Endothelial cell of umbilical vein (primary cell): ENCODE measurements around the gene SARS1. TPM values are rescaled to one million over a fixed set of nuclear protein-coding genes. Genes with fewer than 3 reads are reported as not detected.

Experiments
- BruUV-seq: library from RNA; stranded (reverse); fragments of 400-500 nt; replicated peaks from 2 replicates; lab custom pipeline; 2021; lab: Mats Ljungman, UMichigan
- CTCF ChIA-PET: fragments of 300-600, 350-600 bp; sonication (Branson Sonifier 250); formaldehyde crosslinking; loops from one replicate; lab custom pipeline; 2021; ENCODE audit warnings: antibody characterized with exemption, inconsistent platforms; lab: Charles Lee
- POLR2A ChIA-PET: fragments of 300-600, 350-600 bp; sonication (Branson Sonifier 250); formaldehyde crosslinking; loops from one replicate; lab custom pipeline; 2021; ENCODE audit warnings: antibody characterized with exemption, inconsistent platforms; lab: Charles Lee
- DNase-seq: peaks from one replicate; pipeline ENCODE4 v3.0.0-alpha.2; 2011; ENCODE audit warnings: low read depth, low spot score
- FAIRE-seq: peaks from 2 replicates; lab custom pipeline; 2011; peaks lifted over from hg19 to GRCh38; lab: Jason Lieb, UNC
- H2AFZ ChIP-seq: 2 replicates; pipeline ENCODE4 v1.6.0; 2012; ENCODE audit warnings: low read depth, low read length, control low read depth, inconsistent platforms
- H3K27ac ChIP-seq: 2 replicates; pipeline ENCODE4 v1.5.1; 2011; ENCODE audit warnings: low read depth, mild to moderate bottlenecking, control low read depth, low read length, moderate library complexity; ENCODE audit not compliant: insufficient read depth
- H3K27me3 ChIP-seq, 2 experiments: 2 replicates each; pipeline versions ENCODE4 v1.6.0 to v1.6.1; 2011; ENCODE audit warnings: low read length in 2 of 2, mixed read lengths in 1 of 2; ENCODE audit not compliant: control insufficient read depth in 2 of 2, insufficient read depth in 2 of 2
- H3K36me3 ChIP-seq, 2 experiments: 2 replicates in 1 of 2; 3 replicates in 1 of 2; pipeline ENCODE4 v1.5.1; 2011; ENCODE audit warnings: low read length in 2 of 2, mild to moderate bottlenecking in 1 of 2, moderate library complexity in 1 of 2; ENCODE audit not compliant: control insufficient read depth in 2 of 2, insufficient read depth in 2 of 2; ENCODE audit errors: extremely low read depth in 1 of 2
- H3K4me1 ChIP-seq: 3 replicates; pipeline ENCODE4 v1.5.1; 2011; ENCODE audit warnings: mild to moderate bottlenecking, low read length; ENCODE audit not compliant: control insufficient read depth, insufficient read depth; ENCODE audit errors: extremely low read depth
- H3K4me2 ChIP-seq: 2 replicates; pipeline ENCODE4 v1.6.1; 2011; ENCODE audit warnings: low read length, control low read depth, mixed read lengths; ENCODE audit not compliant: insufficient read depth
- H3K4me3 ChIP-seq, 3 experiments: fragments of 200-600 bp in 1 of 3; sonication (generic), shearing (Covaris generic) in 1 of 3; replicated peaks in 1 of 3; 2 replicates each; pipeline ENCODE4 v1.5.1; 2011 to 2016; ENCODE audit warnings: control low read depth in 3 of 3, low read length in 3 of 3, mild to moderate bottlenecking in 2 of 3, inconsistent platforms in 1 of 3, low read depth in 1 of 3, moderate library complexity in 1 of 3; ENCODE audit not compliant: insufficient read depth in 1 of 3
- H3K79me2 ChIP-seq: 2 replicates; pipeline ENCODE4 v1.6.0; 2012; ENCODE audit warnings: low read length, inconsistent platforms; ENCODE audit not compliant: control insufficient read depth, insufficient read depth
- H3K9ac ChIP-seq: replicated peaks from 2 replicates; pipeline ENCODE3; 2011; ENCODE audit warnings: low read length, control low read depth; ENCODE audit not compliant: insufficient read depth; ENCODE audit errors: extremely low read depth
- H3K9me1 ChIP-seq: replicated peaks from 3 replicates; pipeline ENCODE4 v1.6.0; 2011; ENCODE audit warnings: mild to moderate bottlenecking, low read length; ENCODE audit not compliant: control insufficient read depth, insufficient read depth; ENCODE audit errors: extremely low read depth
- H3K9me3 ChIP-seq: replicated peaks from 2 replicates; pipeline ENCODE4 v1.5.1; 2012; ENCODE audit warnings: low read length, inconsistent platforms; ENCODE audit not compliant: control insufficient read depth, insufficient read depth
- H4K20me1 ChIP-seq: replicated peaks from 2 replicates; pipeline ENCODE3; 2011; ENCODE audit warnings: mild to moderate bottlenecking, low read length; ENCODE audit not compliant: control insufficient read depth, insufficient read depth; ENCODE audit errors: extremely low read depth
- CTCF ChIP-seq, 2 donors: IDR thresholded peaks; 1 replicate in 1 of 2; 2 replicates in 1 of 2; pipeline ENCODE4 v1.5.1; 2011; ENCODE audit warnings: low read length in 2 of 2, mild to moderate bottlenecking in 2 of 2, moderate library complexity in 2 of 2, control low read depth in 1 of 2, inconsistent platforms in 1 of 2, low read depth in 1 of 2; ENCODE audit not compliant: insufficient read depth in 1 of 2; ENCODE audit errors: extremely low read depth in 1 of 2
- EZH2 ChIP-seq: IDR thresholded peaks from 2 replicates; pipeline ENCODE4 v1.6.1; 2012; ENCODE audit warnings: borderline replicate concordance, low read depth, mild to moderate bottlenecking, moderate library complexity, low read length, inconsistent platforms; ENCODE audit not compliant: severe bottlenecking
- FOS ChIP-seq: IDR thresholded peaks from 2 replicates; pipeline ENCODE4 v1.6.1; 2011; ENCODE audit warnings: mild to moderate bottlenecking, low read length, moderate library complexity, borderline replicate concordance; ENCODE audit not compliant: insufficient read depth
- GATA2 ChIP-seq: IDR thresholded peaks from 2 replicates; pipeline ENCODE4 v1.7.0; 2011; ENCODE audit warnings: low read depth, mild to moderate bottlenecking, moderate library complexity, mixed read lengths, low read length; ENCODE audit not compliant: insufficient read length, insufficient read depth
- JUN ChIP-seq: IDR thresholded peaks from 2 replicates; pipeline ENCODE4 v1.6.1; 2011; ENCODE audit warnings: borderline replicate concordance, low read depth; ENCODE audit not compliant: insufficient read length, insufficient read depth
- MAX ChIP-seq: IDR thresholded peaks from 2 replicates; pipeline ENCODE4 v1.6.1; 2011; ENCODE audit not compliant: insufficient read depth, insufficient read length
- MYC ChIP-seq: IDR thresholded peaks from one replicate; pipeline ENCODE4 v1.6.1; 2011; ENCODE audit warnings: mild to moderate bottlenecking, low read depth, low read length
- POLR2A ChIP-seq: IDR thresholded peaks from 2 replicates; pipeline ENCODE4 v1.6.1; 2012; ENCODE audit warnings: low read depth, mild to moderate bottlenecking, control low read depth, low read length
- POLR2AphosphoS5 ChIP-seq: IDR thresholded peaks from 2 replicates; pipeline ENCODE4 v1.6.1; 2012; ENCODE audit warnings: low read depth, mild to moderate bottlenecking, control low read depth, low read length, moderate library complexity; ENCODE audit not compliant: insufficient read depth
- dilution Hi-C: fragments of 300-500 bp; cut with MboI; formaldehyde crosslinking; loops from one replicate; pipeline ENCODE4 v1.15.0; 2019; ENCODE audit warnings: low sequenced_read_pairs; ENCODE audit not compliant: extremely low pct_ligation_motif_present
- intact Hi-C: fragments of 100-400 bp; cut with micrococcal nuclease; formaldehyde crosslinking; loops from one replicate; pipeline ENCODE4 v1.10.0; 2022
- polyA plus RNA-seq, 4 experiments: library from polyadenylated mRNA; depleted of rRNA in 3 of 4; stranded (reverse) in 3 of 4; unstranded in 1 of 4; fragments of >200 nt; gene quantifications; 2 replicates each; pipeline versions ENCODE4 v1.2.1 to v1.2.3, GENCODE V29; 2011 to 2012; ENCODE audit warnings: missing spikeins in 1 of 4
- total RNA-seq: library from RNA; stranded (reverse); gene quantifications from 2 replicates; pipeline ENCODE4 v1.2.3, GENCODE V29; 2021

Gene SARS1
- total and polyA plus RNA-seq, 2 donors (not counting 3 experiments of a cell fraction or from before 2014, with no cell fraction given): 110 to 178 TPM

- H2AFZ ChIP-seq: peak overlapping the region; percentile 100
- H3K36me3 ChIP-seq: no peaks in the 10 kb centered on the region
- peaks cover 22% of the 10 kb centered on the region for H3K4me1 ChIP-seq
- no peaks in the 10 kb centered on the region for H3K9me3 ChIP-seq
- CTCF ChIA-PET: interaction anchor here (1.2 to 3.7 kb wide), 4 partner anchors 18 to 209 kb away, joined by 3 to 57 read pairs (median 4); partner anchors contain the start of gene SORT1
- H3K9ac ChIP-seq: peak overlapping the region; percentile 46
- peaks cover 16% of the 10 kb centered on the region for H3K79me2 ChIP-seq
- DNase-seq (no peak), FAIRE-seq (peak; percentile 54)
- H3K4me3 ChIP-seq: peak overlapping the region; percentile 61 to 81 (median 71)
- intact Hi-C loops: no loop called here
- H3K9me1 ChIP-seq: no peaks in the 10 kb centered on the region
- peak overlapping the region; percentile 99 for H3K4me2 ChIP-seq
- dilution Hi-C loops: no loop called here
- POLR2A ChIA-PET: no interaction called here
- H3K27me3 ChIP-seq: no peaks in the 10 kb centered on the region
- no peaks in the 10 kb centered on the region for H4K20me1 ChIP-seq
- H3K27ac ChIP-seq: no peak overlapping the region
- TF ChIP-seq POLR2A: no peak
- no peak for TF ChIP-seq FOS
- no peak for TF ChIP-seq GATA2
- no peak for TF ChIP-seq MAX
- TF ChIP-seq MYC: no peak
- TF ChIP-seq EZH2: no peak
- no peak for TF ChIP-seq JUN
- TF ChIP-seq CTCF (IDR thresholded peaks at IDR 0.05; ENCODE audit: extremely low read depth in 1 of 2, insufficient read depth in 1 of 2, low read depth in 1 of 2, low read length in 2 of 2): no peak
- no peak for TF ChIP-seq POLR2AphosphoS5
- TSS peak; percentile 24 for BruUV-seq
Measured at GRCh38 chr1:109281680-109282496, 68.2 kb downstream of the SARS1 start.
